Aorta (tissue), 5 donors: Measurements from ENCODE around the gene THOP1. TPM values are rescaled to one million over a fixed set of nuclear protein-coding genes. Genes with fewer than 3 reads are reported as not detected.
"Not testable (repeated sequence)": the region's sequence is repeated elsewhere in the genome, so short reads cannot be mapped to it uniquely, and the experiment has no call there.

Source experiments
- ATAC-seq: fragments of 200-7000 bp; cut with Tn5 transposase; one replicate; pipeline ENCODE4 v1.9.1; 2022; ENCODE audit warnings: moderate library complexity; ENCODE audit not compliant: low FRiP score
- DNase-seq, 2 donors: peaks; one replicate each; pipeline ENCODE4 v3.0.0-alpha.2; 2020
- H3K27ac ChIP-seq, 2 donors: one replicate each; pipeline ENCODE4 v1.5.1; 2013; ENCODE audit warnings: low read length in 2 of 2, mild to moderate bottlenecking in 2 of 2, moderate library complexity in 2 of 2, control low read depth in 1 of 2, inconsistent platforms in 1 of 2, low read depth in 1 of 2
- H3K27me3 ChIP-seq, 2 donors: one replicate each; pipeline ENCODE4 v1.6.1; 2013; ENCODE audit warnings: control low read depth in 1 of 2, low read length in 1 of 2, mild to moderate bottlenecking in 1 of 2, moderate library complexity in 1 of 2; ENCODE audit not compliant: insufficient read depth in 2 of 2, control insufficient read depth in 1 of 2
- H3K36me3 ChIP-seq, 2 donors: one replicate each; pipeline ENCODE4 v1.6.1; 2013; ENCODE audit warnings: control low read depth in 1 of 2, low read length in 1 of 2, mild to moderate bottlenecking in 1 of 2; ENCODE audit not compliant: insufficient read depth in 2 of 2, control insufficient read depth in 1 of 2
- H3K4me1 ChIP-seq, 2 donors: one replicate each; pipeline ENCODE4 v1.6.1; 2013; ENCODE audit warnings: low read length in 2 of 2, control low read depth in 1 of 2, mild to moderate bottlenecking in 1 of 2, moderate library complexity in 1 of 2; ENCODE audit not compliant: insufficient read depth in 2 of 2, control insufficient read depth in 1 of 2
- H3K4me3 ChIP-seq, 2 donors: one replicate each; pipeline ENCODE4 v1.5.1; 2013; ENCODE audit warnings: low read length in 2 of 2, control low read depth in 1 of 2, mild to moderate bottlenecking in 1 of 2
- H3K9me3 ChIP-seq: one replicate; pipeline ENCODE4 v1.6.1; 2013; ENCODE audit warnings: mild to moderate bottlenecking, low read length; ENCODE audit not compliant: control insufficient read depth
- WGBS, 2 donors: extraction: QIAGEN DNeasy Blood & Tissue Kit; methylation state at CpG; one replicate each; pipeline ENCODE4 v1.1.7; 2013; 5-methylcytosine and 5-hydroxymethylcytosine counted together
- intact Hi-C, 2 donors: fragments of 100-400 bp; cut with DNase I; formaldehyde crosslinking; loops; one replicate each; pipeline versions ENCODE4 v1.14.2 to v1.15.0; 2022
- polyA plus RNA-seq, 2 donors: library from polyadenylated mRNA; stranded (reverse); fragments of 200-250 nt; gene quantifications; one replicate each; pipeline ENCODE4 v1.2.3, GENCODE V29; 2013
- total RNA-seq, 2 donors: library from RNA; stranded (reverse); fragmentation: NEBNext Ultra II Directional; extraction: Animal tissue kit (Norgen Biotek cat#: 25700); gene quantifications; one replicate each; pipeline ENCODE4 v1.2.1, GENCODE V29; 2021
- donor health status: healthy with polysubstance abuse.
- donor health status: Bipolar disorder and iron deficiency.
- donor health status: DM: no; HTN: no; CAD: no.
- donor health status: DM: no; HTN: no; CAD: no.
- donor health status: DM: yes; HTN: yes; CAD: no.

The THOP1 gene
- total and polyA plus RNA-seq, 4 donors = 9.3 to 55.4 (median 29.8) TPM

- intact Hi-C loops = no loop called here
- no peaks in the 10 kb centered on the region for H3K36me3 ChIP-seq
- no peaks in the 10 kb centered on the region for H3K27me3 ChIP-seq
- H3K4me3 ChIP-seq = no peak overlapping the region
- WGBS, 2 donors = 85 to 87% methylated on average over 5 of the region's 5 CpGs
- no peaks in the 10 kb centered on the region for H3K9me3 ChIP-seq
- ATAC-seq = no peak
- DNase-seq = no peak
- no peaks in the 10 kb centered on the region for H3K4me1 ChIP-seq
- no peak overlapping the region for H3K27ac ChIP-seq
Observed at GRCh38 chr19:2788237-2788636, 2.9 kb downstream of the THOP1 start.

- Histone ChIP-seq H3K4me3 (no peak overlapping the region), H3K4me1 (no peaks in the 10 kb centered on the region), H3K9me3 (no peaks in the 10 kb centered on the region), H3K27me3 (no peaks in the 10 kb centered on the region), H3K36me3 (no peaks in the 10 kb centered on the region), H3K27ac (no peak overlapping the region)
- intact Hi-C loops = no loop called here
- 91 to 96% methylated on average over 14 of the region's 14 CpGs for WGBS, 2 donors
- ATAC-seq (no peak), DNase-seq (no peak)
Observed at GRCh38 chr19:2790194-2790556, 4.9 kb downstream of the THOP1 start.

GRCh38 chr19:2790557-2791271, 5.4 kb downstream of the THOP1 start:
- intact Hi-C loops = no loop called here
- H3K27ac ChIP-seq = no peak overlapping the region
- ATAC-seq (no peak), DNase-seq (no peak)
- H3K36me3 ChIP-seq = no peaks in the 10 kb centered on the region
- no peak overlapping the region for H3K4me3 ChIP-seq
- no peaks in the 10 kb centered on the region for H3K27me3 ChIP-seq
- H3K4me1 ChIP-seq = no peaks in the 10 kb centered on the region
- no peaks in the 10 kb centered on the region for H3K9me3 ChIP-seq
- 93 to 95% methylated on average over 31 to 32 of the region's 32 CpGs for WGBS, 2 donors

- Histone ChIP-seq H3K4me1 (no peaks in the 10 kb centered on the region), H3K27ac (no peak overlapping the region), H3K4me3 (no peak overlapping the region), H3K27me3 (no peaks in the 10 kb centered on the region), H3K36me3 (no peaks in the 10 kb centered on the region), H3K9me3 (no peaks in the 10 kb centered on the region)
- no peak for ATAC-seq
- no peak for DNase-seq
- 92 to 96% methylated on average over 16 of the region's 16 CpGs for WGBS, 2 donors
- intact Hi-C loops = no loop called here
Observed at GRCh38 chr19:2791440-2791839, 6.1 kb downstream of the THOP1 start.

GRCh38 chr19:2791876-2792275, 6.6 kb downstream of the THOP1 start:
- 86 to 88% methylated on average over 16 of the region's 16 CpGs for WGBS, 2 donors
- no peaks in the 10 kb centered on the region for H3K27me3 ChIP-seq
- H3K36me3 ChIP-seq = no peaks in the 10 kb centered on the region
- no peaks in the 10 kb centered on the region for H3K9me3 ChIP-seq
- no peak overlapping the region for H3K4me3 ChIP-seq
- H3K4me1 ChIP-seq = no peaks in the 10 kb centered on the region
- H3K27ac ChIP-seq = no peak overlapping the region
- intact Hi-C loops = no loop called here
- ATAC-seq (no peak), DNase-seq (no peak)

- H3K4me1 ChIP-seq, H3K36me3 ChIP-seq, ATAC-seq, DNase-seq, H3K9me3 ChIP-seq, H3K27ac ChIP-seq, intact Hi-C loops, H3K4me3 ChIP-seq, H3K27me3 ChIP-seq: not testable (repeated sequence)
- WGBS, 2 donors = 94 to 95% methylated on average over 10 of the region's 10 CpGs
Observed at GRCh38 chr19:2792666-2793065, 7.4 kb downstream of the THOP1 start.

GRCh38 chr19:2793126-2793525, 7.8 kb downstream of the THOP1 start:
- intact Hi-C loops = no loop called here
- no peak overlapping the region for H3K27ac ChIP-seq
- no peak overlapping the region for H3K4me3 ChIP-seq
- H3K27me3 ChIP-seq = no peaks in the 10 kb centered on the region
- ATAC-seq (no peak), DNase-seq (no peak)
- 96 to 97% methylated on average over 7 of the region's 7 CpGs for whole genome bisulfite sequencing, 2 donors
- no peaks in the 10 kb centered on the region for H3K9me3 ChIP-seq
- no peaks in the 10 kb centered on the region for H3K4me1 ChIP-seq
- H3K36me3 ChIP-seq = no peaks in the 10 kb centered on the region

- Histone ChIP-seq H3K36me3 (no peaks in the 10 kb centered on the region), H3K27ac (no peak overlapping the region), H3K27me3 (no peaks in the 10 kb centered on the region), H3K9me3 (no peaks in the 10 kb centered on the region), H3K4me3 (no peak overlapping the region), H3K4me1 (no peaks in the 10 kb centered on the region)
- DNase-seq = no peak
- 95 to 97% methylated on average over 12 of the region's 12 CpGs for WGBS, 2 donors
- ATAC-seq = no peak
- intact Hi-C loops = no loop called here
Observed at GRCh38 chr19:2793577-2793976, 8.3 kb downstream of the THOP1 start.

- Histone ChIP-seq H3K4me3 (no peak overlapping the region), H3K4me1 (no peaks in the 10 kb centered on the region), H3K27ac (no peak overlapping the region), H3K9me3 (no peaks in the 10 kb centered on the region), H3K27me3 (no peaks in the 10 kb centered on the region), H3K36me3 (no peaks in the 10 kb centered on the region)
- ATAC-seq (no peak), DNase-seq (no peak)
- intact Hi-C loops = no loop called here
- WGBS, 2 donors = 92 to 95% methylated on average over 27 of the region's 27 CpGs
Observed at GRCh38 chr19:2795827-2796658, 10.7 kb downstream of the THOP1 start.
